Measurements from ENCODE around the gene ECT2. TPM values are rescaled to one million over a fixed set of nuclear protein-coding genes. Genes with fewer than 3 reads are reported as not detected.

Gene ECT2
- polyA plus RNA-seq, 1 of the 3 experiments (the other 2 are of a cell fraction): 8.6 TPM

DNA sequence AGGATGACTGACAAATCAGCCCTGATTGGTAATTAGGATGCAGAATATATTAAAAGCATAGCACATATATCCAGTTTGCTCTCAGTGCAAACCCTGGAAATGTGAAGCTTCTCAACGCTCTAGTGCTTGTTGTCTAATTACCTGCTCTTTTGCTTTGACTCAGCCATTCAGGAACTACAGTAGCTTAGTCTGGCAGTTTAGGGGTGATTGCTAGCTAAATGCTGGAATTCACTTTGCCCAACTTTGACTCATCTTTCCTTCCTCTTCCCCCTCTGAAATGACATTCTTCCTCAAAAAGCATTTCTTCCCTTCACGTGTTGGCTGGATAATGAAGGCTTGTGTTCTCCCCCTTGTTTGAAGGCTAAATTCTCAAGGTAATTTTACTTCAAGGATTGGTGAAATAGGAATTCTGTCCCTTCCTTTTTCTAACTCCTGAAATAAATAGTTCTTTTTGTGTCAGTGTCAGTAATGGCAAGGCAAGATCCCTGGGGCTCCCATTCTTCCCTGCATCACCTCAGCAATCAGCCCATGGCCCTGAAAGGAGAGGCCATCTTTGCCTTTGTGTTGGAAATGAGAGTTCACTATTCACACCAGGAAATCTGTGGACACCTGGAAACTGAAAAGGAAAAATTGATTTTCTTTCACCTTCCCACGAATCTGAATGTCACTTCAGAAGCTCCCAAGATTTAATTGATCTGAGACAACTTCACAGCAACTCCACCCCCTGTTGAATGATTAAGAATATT lies 103.6 kb downstream of the ECT2 start (continued):
- TF ChIP-seq EZH2phosphoT487 (IDR thresholded peaks at IDR 0.05; ENCODE audit: borderline replicate concordance, low read depth): no peak

DNA sequence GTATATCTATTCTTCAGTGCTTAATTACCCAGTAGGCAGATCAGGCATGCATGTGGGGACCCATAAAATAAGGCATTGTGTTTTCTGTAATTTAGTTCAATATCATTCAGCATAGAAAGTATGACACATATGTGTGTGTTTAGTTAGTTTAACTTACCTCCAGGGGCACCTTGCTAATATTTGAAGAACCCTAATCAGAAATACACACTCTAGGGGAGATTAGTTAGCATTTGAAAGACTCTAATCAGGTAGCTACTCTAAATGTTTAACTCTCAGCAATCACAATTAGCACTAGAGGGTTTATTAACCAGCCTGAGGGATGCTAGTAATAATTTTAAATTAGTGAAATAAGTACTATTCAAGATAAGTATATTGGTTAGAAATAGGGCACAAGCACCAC lies 104.5 kb downstream of the ECT2 start:
- Histone ChIP-seq H2AFZ (ENCODE audit: low read depth) (no peak overlapping the region), H3F3A (replicated peaks; ENCODE audit: insufficient read depth) (peaks cover 14% of the 10 kb centered on the region), H3K9me2 (no peaks in the 10 kb centered on the region), H3K27ac (ENCODE audit: low read depth in 2 of 2, low read length in 1 of 2) (no peak overlapping the region), H3K4me1 (ENCODE audit: control insufficient read depth in 1 of 2, insufficient read depth in 2 of 2, low read depth in 1 of 2, low read length in 1 of 2) (no peaks in the 10 kb centered on the region), H3K4me3 (ENCODE audit: low read depth in 2 of 2, low read length in 1 of 2) (no peak overlapping the region), H3K36me3 (replicated peaks in 1 of 2; ENCODE audit: control insufficient read depth in 1 of 2, insufficient read depth in 2 of 2, low read length in 1 of 2) (no peaks in the 10 kb centered on the region), H3K9me3 (no peaks in the 10 kb centered on the region), H3K9ac (no peak overlapping the region), H3K27me3 (ENCODE audit: insufficient read depth) (no peaks in the 10 kb centered on the region), H3K79me2 (ENCODE audit: insufficient read depth) (no peaks in the 10 kb centered on the region), H3K4me2 (no peak overlapping the region), H4K20me1 (ENCODE audit: insufficient read depth) (no peaks in the 10 kb centered on the region)
- ChIA-PET CTCF (interaction anchor here (1.0 to 1.9 kb wide), 2 partner anchors 9 to 18 kb away, joined by 3 to 5 read pairs; no protein-coding TSS in a partner anchor), POLR2A (no interaction called here)
- TF ChIP-seq, protein P1, sequence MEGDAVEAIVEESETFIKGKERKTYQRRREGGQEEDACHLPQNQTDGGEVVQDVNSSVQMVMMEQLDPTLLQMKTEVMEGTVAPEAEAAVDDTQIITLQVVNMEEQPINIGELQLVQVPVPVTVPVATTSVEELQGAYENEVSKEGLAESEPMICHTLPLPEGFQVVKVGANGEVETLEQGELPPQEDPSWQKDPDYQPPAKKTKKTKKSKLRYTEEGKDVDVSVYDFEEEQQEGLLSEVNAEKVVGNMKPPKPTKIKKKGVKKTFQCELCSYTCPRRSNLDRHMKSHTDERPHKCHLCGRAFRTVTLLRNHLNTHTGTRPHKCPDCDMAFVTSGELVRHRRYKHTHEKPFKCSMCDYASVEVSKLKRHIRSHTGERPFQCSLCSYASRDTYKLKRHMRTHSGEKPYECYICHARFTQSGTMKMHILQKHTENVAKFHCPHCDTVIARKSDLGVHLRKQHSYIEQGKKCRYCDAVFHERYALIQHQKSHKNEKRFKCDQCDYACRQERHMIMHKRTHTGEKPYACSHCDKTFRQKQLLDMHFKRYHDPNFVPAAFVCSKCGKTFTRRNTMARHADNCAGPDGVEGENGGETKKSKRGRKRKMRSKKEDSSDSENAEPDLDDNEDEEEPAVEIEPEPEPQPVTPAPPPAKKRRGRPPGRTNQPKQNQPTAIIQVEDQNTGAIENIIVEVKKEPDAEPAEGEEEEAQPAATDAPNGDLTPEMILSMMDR (IDR thresholded peaks at IDR 0.05): no peak
- TF ChIP-seq YY1 (IDR thresholded peaks at IDR 0.05; ENCODE audit: low read depth) (no peak), NFIC (IDR thresholded peaks at IDR 0.05; ENCODE audit: borderline replicate concordance) (no peak), NRF1 (IDR thresholded peaks at IDR 0.05; ENCODE audit: low read depth, low read length) (no peak), MXI1 (IDR thresholded peaks at IDR 0.05; ENCODE audit: low read depth, low read length) (no peak), ELF1 (IDR thresholded peaks at IDR 0.05) (no peak), CHD2 (IDR thresholded peaks at IDR 0.05; ENCODE audit: low read length, partially characterized antibody) (no peak), GABPA (IDR thresholded peaks at IDR 0.05; ENCODE audit: low read depth) (no peak), RFX5 (IDR thresholded peaks at IDR 0.05; ENCODE audit: low read length) (no peak), FOSL2 (IDR thresholded peaks at IDR 0.05; ENCODE audit: borderline replicate concordance, low read depth) (no peak), FOXJ3 (CRISPR knock-in tag; IDR thresholded peaks at IDR 0.05) (no peak)
- TF ChIP-seq, protein P2, sequence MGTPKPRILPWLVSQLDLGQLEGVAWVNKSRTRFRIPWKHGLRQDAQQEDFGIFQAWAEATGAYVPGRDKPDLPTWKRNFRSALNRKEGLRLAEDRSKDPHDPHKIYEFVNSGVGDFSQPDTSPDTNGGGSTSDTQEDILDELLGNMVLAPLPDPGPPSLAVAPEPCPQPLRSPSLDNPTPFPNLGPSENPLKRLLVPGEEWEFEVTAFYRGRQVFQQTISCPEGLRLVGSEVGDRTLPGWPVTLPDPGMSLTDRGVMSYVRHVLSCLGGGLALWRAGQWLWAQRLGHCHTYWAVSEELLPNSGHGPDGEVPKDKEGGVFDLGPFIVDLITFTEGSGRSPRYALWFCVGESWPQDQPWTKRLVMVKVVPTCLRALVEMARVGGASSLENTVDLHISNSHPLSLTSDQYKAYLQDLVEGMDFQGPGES (IDR thresholded peaks at IDR 0.05; ENCODE audit: low read depth, low read length): no peak
- TF ChIP-seq, protein P3, sequence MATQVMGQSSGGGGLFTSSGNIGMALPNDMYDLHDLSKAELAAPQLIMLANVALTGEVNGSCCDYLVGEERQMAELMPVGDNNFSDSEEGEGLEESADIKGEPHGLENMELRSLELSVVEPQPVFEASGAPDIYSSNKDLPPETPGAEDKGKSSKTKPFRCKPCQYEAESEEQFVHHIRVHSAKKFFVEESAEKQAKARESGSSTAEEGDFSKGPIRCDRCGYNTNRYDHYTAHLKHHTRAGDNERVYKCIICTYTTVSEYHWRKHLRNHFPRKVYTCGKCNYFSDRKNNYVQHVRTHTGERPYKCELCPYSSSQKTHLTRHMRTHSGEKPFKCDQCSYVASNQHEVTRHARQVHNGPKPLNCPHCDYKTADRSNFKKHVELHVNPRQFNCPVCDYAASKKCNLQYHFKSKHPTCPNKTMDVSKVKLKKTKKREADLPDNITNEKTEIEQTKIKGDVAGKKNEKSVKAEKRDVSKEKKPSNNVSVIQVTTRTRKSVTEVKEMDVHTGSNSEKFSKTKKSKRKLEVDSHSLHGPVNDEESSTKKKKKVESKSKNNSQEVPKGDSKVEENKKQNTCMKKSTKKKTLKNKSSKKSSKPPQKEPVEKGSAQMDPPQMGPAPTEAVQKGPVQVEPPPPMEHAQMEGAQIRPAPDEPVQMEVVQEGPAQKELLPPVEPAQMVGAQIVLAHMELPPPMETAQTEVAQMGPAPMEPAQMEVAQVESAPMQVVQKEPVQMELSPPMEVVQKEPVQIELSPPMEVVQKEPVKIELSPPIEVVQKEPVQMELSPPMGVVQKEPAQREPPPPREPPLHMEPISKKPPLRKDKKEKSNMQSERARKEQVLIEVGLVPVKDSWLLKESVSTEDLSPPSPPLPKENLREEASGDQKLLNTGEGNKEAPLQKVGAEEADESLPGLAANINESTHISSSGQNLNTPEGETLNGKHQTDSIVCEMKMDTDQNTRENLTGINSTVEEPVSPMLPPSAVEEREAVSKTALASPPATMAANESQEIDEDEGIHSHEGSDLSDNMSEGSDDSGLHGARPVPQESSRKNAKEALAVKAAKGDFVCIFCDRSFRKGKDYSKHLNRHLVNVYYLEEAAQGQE (IDR thresholded peaks at IDR 0.05; ENCODE audit: low read depth, low read length): no peak
- TF ChIP-seq, protein P4, sequence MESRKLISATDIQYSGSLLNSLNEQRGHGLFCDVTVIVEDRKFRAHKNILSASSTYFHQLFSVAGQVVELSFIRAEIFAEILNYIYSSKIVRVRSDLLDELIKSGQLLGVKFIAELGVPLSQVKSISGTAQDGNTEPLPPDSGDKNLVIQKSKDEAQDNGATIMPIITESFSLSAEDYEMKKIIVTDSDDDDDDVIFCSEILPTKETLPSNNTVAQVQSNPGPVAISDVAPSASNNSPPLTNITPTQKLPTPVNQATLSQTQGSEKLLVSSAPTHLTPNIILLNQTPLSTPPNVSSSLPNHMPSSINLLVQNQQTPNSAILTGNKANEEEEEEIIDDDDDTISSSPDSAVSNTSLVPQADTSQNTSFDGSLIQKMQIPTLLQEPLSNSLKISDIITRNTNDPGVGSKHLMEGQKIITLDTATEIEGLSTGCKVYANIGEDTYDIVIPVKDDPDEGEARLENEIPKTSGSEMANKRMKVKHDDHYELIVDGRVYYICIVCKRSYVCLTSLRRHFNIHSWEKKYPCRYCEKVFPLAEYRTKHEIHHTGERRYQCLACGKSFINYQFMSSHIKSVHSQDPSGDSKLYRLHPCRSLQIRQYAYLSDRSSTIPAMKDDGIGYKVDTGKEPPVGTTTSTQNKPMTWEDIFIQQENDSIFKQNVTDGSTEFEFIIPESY (IDR thresholded peaks at IDR 0.05; ENCODE audit: borderline replicate concordance, low read depth): no peak
- no peak for DNase-seq
